Skin of body (tissue), 2 donors: Measurements from ENCODE around the gene NUB1. TPM values are rescaled to one million over a fixed set of nuclear protein-coding genes. Genes with fewer than 3 reads are reported as not detected.

Source experiments
- DNase-seq: peaks from one replicate; lab custom pipeline; 2025; lab: John Stamatoyannopoulos, UW
- total RNA-seq: library from RNA; depleted of rRNA; stranded (reverse); fragments of >200 nt; gene quantifications from one replicate; pipeline ENCODE4 v1.2.3, GENCODE V29; 2014

NUB1 gene
- total RNA-seq, 1 donor from 2014 or later = 28.5 TPM

GRCh38 chr7:151342811-151343210 is 1.2 kb downstream of the NUB1 start:
- no peak for DNase-seq

DNA sequence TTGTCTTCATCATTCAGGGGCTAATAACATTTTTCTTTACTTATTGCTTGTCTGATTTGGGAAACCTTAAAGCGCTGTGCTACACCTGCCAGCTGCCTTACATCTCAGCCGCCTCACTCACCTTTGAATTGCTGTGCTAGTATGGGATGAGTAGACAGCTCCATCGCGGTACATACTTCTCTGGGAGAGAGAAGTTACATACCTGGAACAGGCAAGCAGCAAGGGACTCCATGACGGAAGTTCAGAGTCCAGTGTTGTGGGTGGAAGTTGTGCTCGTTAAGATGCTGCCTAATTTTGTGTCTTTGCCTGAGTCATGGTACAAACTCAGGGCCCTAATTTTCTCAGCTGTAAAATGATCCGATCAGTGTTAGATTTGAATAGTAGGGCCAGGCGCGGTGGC is 1.9 kb downstream of the NUB1 start:
- DNase-seq = no peak

GRCh38 chr7:151345576-151346469 is 4.2 kb downstream of the NUB1 start:
- no peak for DNase-seq

GRCh38 chr7:151346470-151346769 is 4.8 kb downstream of the NUB1 start:
- DNase-seq = no peak

DNA sequence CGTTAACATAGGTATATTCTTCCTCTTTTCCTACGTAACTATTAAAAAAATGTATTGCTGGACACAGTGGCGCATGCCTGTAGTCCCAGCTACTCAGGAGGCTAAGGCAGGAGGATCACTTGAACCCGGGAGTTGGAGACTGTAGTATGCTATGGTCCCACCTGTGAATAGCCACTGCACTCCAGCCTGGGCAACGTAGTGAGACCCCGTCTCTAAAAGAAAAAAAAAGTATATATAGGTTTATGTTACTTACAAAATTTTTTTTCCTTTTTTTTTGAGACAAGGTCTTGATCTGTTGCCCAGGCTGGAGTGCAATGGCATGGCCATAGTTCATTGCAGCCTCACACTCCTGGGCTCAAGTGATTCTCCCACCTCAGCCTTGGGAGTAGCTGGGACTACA is 5.6 kb downstream of the NUB1 start:
- DNase-seq = no peak

GRCh38 chr7:151348970-151349369 is 7.4 kb downstream of the NUB1 start:
- no peak for DNase-seq

GRCh38 chr7:151349507-151349853 is 7.9 kb downstream of the NUB1 start:
- DNase-seq = no peak

DNA sequence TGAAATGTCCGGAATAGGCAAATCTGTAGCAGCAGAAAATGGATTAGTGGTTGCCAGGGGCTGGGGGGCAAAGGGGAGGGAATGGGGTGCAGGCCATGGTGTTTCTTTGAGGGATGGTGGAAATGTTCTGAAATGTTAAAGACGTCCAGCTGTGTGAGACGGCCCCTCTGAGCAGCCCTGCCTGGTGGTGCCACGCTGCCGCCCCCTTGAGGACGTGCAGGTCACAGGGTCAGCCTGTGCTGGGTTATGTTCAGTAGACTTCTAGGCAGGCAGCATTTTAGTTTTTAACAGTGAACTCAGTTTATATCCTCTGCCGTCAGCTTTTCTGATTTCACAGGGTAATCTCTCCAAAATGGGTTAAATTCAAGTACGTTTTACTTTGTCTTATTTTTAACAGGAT is 9.4 kb downstream of the NUB1 start:
- DNase-seq = no peak

DNA sequence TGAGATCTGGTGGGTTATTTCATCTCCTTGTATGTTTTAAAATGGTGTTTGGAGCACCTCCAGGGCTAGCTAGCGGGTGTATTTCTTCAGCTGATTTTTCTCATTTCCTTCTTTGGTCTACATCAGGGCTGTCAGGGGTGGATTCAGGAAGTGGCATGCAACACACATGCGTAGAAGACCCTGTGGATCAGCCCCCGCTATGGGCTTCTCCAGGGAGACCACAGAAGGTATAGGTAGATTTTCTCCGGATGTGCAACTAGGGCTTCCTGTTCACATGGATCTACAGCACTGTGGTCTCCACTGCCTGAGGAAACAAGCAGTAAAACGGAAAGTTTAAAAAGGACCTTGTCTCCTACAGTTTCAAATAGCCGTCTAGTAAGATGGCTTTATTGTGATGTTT is 10.4 kb downstream of the NUB1 start:
- no peak for DNase-seq

DNA sequence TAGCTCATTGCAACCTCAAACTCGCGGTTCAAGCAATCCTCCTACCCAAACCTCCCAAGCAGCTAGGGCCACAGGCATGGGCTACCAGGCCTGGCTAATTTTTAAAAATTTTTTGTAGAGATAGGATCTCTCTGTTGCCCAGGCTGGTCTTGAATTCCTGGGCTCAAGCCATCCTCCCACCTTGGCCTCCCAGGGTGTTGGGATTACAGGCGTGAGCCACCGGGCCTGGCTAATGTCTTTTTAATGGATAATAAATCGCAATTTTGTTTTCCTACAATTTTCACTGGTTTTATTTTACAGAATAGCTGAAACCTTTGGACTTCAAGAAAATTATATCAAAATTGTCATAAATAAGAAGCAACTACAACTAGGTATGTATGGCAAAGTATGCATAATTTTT is 10.9 kb downstream of the NUB1 start:
- no peak for DNase-seq

GRCh38 chr7:151361193-151361959 is 19.8 kb downstream of the NUB1 start:
- DNase-seq = no peak

DNA sequence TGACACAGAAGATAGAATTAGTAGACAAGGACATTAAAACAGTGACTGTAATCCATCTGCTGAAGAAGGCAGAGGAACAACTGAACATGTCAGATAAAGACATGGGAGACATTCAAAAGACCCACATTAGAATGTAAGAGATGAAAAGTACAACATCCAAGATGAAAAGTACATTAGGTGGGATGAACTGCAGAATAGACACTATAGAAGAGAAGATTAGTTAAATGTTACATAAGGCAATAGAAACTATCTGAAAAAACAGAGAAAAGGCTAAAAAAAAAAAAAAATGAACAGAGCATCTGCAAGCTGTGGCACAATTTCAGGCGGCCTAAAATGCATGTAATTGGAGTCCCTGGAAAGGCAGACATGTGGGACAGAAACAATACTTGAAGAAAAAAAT is 21.6 kb downstream of the NUB1 start:
- DNase-seq = no peak

DNA sequence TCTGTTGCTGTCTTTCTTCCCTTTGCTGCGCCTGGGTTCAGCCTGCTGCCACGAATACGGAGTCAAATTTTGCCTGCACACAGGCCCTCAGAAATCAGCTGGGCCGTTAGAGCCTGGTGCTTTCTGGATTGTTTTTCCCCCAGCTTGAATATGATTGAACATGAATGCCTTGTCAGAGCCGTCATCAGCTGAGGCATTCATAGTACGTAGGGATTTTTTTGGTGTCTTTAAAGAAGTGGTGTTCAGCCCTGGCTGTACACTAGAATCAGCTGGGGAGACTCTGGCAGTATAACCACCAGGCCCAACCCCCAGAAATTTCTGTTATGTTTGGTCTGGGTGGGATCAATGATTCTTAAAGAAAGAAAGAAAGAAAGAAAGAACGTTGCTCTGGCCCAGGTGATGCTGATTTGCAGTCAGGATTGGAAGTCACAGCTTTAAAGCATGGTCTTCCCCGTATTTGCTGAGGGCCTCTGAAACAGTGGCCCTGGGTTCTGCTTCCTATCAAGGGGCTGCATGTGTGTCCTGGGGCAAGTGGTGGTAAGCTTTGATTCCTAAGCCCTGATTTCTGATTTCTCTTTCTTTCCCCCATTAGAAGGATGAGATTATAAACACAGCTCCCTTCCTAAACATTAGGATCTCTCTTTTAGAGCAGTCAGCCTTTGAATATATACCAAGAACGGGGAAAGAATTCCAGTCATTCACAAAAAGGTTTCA is 24.7 kb downstream of the NUB1 start:
- peak; percentile 10 for DNase-seq

DNA sequence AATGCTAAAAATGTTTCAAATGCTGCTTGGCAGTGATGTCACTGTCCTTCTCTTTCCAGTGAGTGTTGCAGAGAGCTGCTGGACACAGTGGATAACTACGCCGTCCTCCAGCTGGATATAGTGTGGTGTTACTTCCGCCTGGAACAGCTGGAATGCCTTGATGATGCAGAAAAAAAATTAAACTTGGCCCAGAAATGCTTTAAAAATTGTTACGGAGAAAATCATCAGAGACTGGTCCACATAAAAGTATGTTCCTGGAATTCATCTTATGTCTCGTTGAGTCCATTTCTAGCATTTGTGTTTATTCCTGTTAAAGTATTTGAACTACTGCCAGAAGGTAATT is 25.2 kb downstream of the NUB1 start:
- DNase-seq = peak; percentile 78

GRCh38 chr7:151367284-151367683 is 25.7 kb downstream of the NUB1 start:
- no peak for DNase-seq

- peak; percentile 46 for DNase-seq
These were observed 26.5 kb downstream of the NUB1 start for GRCh38 chr7:151368136-151368571.

DNA sequence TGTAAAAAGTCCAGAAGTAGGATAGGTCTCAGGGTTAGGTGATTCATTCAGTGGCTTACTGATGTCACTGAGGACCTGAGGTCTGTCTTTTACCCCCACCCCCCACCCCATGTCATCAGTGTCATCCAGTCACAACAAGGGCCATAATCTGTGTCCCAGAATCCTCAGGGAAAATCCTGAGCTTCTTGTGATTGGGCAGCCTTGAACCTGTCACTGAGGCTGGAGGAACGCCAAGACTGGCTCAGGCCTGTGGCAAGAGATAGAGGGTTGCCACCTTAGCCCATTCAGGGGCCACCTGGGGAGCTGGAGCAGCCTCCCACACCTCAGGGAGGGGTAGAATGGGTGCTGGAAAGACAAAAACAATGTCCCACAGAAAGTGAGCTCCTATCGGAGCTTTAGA is 29.7 kb downstream of the NUB1 start:
- no peak for DNase-seq

DNA sequence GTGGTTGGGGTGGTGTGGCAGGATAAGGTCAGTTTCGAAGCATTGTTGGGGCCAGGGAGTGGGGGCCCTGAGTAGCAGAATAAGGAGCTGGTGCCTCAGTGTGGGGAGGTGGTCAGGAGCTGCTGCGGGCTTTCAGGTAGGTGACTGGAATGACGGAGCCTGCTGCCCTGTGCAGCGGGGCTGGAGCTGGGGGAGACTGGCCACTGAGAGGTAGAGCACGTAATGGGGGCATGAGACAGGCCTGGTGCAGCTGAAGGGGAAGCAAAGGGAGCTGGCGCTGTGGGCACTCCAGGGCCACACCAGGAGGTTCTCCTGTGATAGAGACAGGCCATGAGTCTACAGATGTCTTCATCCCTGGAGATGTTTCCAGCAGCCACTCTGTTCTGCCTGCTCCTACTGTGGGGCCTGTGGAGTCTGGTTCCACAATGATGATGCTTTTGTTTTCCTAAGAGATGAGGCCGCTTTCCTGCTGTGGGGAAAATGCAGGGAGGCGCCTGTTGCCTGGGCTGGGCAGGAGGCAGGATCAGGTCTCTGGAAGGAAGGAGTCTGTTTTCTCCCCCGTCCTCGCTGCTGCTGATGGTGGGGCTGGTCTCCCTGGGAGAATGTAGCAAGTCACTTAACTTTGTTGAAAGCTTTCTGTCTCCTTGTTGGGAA is 31.1 kb downstream of the NUB1 start:
- DNase-seq = no peak

GRCh38 chr7:151373599-151373998 is 32.0 kb downstream of the NUB1 start:
- DNase-seq = no peak

DNA sequence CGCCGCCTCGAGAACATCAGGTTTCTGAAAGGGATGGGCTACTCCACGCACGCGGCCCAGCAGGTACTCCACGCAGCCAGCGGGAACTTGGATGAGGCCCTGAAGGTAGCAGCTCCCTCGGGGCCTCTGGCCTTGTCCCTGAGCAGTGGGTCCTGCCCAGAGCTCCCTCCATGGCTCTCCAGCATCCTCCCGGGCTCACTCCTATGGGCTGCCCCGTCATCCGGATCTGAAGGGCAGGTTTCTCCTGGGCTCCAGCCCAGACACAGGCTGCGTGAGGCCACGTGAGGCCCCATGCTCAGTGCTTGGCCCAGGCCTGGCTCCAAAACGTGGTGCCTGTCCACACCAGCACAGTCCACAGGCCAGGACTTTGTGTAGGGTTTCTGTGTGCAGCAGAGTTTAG is 32.5 kb downstream of the NUB1 start:
- DNase-seq = no peak

DNA sequence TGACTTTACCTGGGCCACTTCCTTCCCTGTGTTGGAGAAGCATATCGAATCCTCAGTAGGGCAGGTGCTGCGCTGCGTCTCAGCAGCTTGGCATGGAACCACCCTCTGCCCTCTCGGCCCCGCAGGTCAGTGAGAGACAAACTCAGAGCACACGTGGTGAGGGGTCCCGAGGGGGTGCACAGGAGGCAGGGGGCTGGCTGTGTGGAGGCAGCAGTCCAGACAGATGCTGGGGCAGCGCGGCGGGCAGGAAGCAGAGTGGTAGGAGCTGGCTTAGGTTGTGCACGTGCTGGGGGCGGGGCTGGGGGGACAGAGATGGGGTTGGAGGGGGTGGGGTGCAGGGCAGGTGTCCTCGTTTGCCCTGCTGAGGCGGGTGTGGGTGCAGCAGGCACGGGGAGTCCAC is 33.1 kb downstream of the NUB1 start:
- DNase-seq = no peak
